GM19324 (cell line): ENCODE results near the gene NFATC2.

Experiments used
- ATAC-seq: cut with Tn5 transposase; IDR thresholded peaks from one replicate; pipeline ENCODE4 v1.9.1; 2021; ENCODE audit warnings: mild to moderate bottlenecking, moderate library complexity; ENCODE audit not compliant: unreplicated experiment, low FRiP score

Gene NFATC2

DNA sequence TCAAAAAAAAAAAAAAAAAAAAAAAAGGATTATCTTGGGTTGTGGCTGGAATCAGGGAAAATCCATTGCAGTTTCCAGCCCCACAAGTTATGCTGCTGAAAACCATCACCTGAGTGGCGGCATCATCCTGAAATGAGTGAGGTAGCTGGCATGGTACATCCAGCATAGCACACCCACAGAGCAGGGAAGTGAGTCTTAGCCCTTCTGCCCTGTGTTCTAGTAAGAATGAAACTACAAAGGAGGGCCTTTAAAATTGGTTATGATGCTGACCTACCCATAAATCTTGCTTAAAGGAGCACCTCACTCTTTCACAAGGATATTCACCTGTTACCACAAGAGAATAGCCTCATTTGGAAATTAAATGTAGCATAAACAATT is 119.2 kb downstream of the NFATC2 start:
- ATAC-seq = no peak

DNA sequence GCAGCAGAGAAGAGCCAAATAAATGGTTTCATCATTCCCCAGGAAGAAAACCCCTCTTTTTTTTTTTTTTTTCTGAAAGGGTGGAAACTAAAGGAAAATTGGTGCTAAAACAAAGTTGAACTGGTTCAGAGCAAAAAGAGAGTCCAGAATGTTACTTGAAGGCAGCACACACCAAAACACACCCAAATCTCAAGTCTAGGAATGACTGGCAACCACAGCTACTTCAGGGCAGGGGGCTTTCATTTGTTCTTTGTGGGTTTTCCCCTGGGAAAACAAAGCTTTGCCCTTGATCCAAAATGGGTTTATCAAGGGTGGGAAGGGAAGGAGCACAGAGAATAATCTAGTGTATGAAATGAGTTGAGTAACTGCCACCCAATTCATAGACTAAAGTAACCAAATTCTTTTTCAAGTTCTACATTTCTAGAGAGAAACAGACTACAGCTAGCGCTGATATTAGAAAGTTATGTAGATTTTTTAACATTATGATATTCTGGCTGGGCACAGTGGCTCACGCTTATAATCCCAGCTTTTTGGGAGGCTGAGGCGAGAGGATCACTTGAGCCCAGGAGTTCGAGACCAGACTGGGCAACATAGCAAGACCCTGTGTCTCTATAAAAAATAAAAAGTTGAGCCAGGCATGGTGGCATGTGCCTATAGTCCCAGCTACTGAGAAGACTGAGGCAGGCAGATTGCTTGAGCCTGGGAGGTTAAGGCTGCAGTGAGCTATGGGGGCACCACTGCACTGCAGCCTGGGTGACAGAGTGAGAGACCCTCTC is 119.8 kb downstream of the NFATC2 start:
- ATAC-seq = no peak

DNA sequence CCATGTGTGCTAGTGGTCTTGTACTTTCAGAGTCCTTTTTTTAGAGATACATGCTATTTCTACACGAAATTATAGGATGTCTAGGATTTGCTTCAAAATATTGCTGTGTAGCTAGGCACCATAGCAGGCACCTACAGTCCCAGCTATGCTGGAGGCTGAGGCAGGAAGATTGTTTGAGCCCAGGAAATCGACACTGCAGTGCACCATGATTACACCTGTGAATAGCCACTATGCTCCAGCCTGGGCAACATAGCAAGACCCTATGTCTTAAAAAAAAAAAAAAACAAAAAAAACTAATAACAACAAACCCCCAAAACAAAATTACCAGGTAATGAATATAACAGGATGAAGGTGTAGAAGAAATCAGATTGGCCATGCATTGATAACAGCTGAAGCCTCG is 121.7 kb downstream of the NFATC2 start:
- ATAC-seq = no peak

DNA sequence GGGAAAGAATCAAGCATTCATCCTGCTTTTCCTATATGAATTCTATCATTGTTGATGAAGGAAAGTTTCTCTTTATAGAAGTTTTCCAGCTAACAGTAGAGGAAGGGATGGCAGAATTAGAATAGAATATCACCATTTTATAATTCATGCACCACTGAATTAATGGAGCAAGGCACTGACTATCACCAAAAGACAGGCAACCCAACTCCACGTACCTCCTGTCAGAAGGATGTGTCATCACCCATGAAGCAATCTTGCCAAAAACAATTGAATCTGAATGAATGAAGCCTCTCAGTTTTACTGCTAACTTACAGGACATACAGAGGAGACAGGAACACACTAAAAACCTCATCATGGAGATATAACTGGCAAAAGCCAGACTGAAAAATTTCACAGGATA is 122.4 kb downstream of the NFATC2 start:
- ATAC-seq = no peak

DNA sequence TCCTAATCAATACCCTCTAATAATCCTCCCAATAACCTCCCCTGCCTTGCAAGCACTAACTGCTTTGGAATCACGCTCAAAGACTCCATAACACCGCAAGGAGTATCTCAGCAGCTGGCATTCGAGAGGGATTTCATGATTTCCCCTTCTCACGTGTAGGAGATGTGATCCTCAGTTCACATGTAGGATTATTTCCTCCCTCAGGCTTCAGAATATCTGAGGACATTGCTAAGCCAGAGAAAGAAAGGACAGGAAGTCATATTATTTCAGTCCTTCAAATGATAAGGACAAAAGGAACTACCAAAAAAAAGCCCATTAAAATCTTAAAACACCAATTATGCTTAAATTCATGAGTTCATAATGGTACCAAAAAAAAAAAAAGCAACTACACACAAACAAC is 122.9 kb downstream of the NFATC2 start:
- ATAC-seq = no peak

DNA sequence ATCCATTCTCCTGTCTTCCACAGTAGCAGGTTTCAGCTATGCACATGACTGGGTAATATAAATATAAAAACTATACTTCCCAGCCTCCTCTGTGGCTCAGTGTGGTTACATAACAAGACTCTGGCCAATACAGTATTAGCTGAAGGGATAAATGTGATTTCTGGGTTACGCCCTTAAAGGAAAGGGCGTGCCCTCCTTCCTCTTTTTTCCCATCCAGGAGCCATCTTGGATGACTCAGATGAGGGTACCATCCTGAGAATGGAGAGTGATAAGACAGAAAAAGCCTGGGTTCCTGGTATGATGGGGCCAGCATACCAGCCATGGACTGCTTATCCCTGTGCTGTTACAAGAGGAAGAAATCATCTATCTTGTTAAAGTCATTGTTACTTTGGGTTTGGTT is 123.3 kb downstream of the NFATC2 start:
- ATAC-seq = no peak

DNA sequence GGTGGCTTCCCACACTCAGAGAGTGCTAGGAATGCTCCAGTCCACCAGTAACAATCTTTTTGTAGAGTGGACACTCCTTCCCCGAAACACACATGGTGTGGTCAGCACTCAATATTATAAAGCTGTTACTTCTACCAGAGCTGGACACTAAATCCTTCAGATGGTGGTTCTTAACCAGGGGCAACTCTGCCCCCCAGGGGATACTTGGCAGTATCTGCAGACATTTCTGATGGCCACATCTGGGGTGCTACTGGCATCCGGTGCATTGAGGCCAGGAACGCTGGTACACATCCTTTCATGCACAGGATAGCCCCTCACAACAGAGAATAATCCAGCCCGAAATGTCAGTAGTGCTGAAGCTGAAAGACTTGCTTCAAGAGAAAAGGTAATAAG is 124.4 kb downstream of the NFATC2 start:
- ATAC-seq = no peak

DNA sequence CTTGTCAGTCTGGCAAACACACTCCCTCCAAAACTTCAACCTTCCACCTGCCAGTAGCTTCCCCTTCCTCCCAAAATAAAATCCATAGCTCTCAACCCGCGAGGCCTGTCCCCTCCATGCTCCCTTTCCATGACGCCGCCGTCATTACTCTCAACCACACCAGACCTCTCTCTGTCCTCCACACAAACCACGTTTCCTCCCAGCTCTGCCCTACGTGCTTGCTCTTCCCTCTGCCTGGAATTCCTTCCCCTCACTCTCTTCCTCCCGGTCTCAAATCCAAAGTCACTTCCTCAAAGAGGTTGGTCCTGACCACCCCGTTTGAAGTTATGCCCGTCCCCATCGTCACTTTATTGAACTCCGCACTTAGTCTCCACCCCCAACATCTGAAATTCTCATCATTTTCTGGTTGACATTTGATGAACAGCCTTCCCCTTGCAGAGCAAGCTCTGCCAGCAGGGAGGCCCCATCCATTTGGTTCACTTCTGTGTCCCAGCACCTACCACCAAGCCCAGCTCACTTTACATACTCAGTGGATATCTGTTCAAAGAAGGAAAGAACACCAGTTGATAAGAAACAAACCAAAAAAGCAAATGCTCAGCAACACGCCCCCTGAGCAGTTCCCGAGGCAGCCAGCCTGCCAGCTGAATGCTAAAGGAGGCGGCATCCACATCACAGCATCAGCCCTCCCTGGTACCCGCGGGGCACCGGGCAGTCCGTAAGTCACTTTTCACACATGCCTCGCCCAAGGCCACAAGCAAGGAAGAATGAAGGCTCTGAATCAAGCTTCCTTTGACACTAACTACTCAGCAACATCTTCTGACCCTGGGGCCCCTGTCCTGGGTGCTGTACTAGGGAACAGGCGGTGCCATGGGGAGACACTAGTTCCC is 125.0 kb downstream of the NFATC2 start:
- ATAC-seq = no peak

DNA sequence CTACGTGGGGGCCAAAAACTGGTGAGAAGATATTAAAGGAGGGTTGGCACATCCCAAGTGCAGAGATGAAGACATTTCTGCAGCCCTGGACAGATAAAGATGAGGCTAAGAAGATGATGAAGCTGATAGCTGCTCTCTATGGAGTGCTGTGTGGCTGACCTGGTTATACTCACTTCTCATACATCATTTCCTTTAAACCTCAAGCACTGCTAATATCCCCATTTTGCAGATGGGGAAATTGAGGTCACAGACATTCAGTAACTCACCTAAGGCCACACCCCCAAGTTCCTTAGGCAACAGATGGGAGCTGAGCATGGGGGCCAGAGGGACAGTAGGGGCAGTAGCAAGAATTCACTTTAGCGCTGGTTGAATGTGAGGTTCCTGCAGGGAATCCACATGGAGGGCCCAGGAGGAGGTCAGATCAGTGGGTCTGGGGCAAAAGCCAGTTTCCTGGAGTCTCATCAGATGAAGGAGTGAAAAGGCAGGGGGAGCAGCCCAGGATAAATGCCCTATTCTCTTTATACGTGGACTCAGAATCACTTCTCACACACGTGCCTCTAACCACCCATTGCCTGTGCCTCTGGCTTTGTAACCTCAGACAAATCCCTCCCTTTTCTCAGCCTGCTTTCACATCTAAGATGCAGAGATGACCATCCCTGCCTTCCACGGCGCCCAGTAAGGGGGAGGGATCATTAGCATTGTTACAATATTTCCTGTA is 125.8 kb downstream of the NFATC2 start:
- ATAC-seq = no peak

DNA sequence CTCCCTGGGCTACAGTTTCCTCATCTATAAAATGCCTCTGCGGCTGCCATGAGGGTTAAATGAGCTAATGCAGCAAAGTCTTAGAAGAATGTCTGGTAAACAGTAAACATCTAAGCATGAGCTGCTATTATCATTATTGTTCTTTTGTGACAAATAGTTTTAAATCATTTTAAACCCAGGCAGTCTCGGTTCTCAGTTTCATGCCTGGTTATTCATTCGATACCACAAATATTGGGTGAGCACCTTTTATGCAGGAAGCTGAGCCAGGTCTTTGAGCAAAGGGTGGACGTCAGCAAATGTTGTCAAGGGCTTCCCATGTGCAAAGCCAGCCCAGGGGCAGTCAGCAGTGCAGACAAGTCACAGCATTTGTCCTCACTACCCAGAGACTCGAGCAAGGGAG is 128.7 kb downstream of the NFATC2 start:
- ATAC-seq = peak; percentile 40

DNA sequence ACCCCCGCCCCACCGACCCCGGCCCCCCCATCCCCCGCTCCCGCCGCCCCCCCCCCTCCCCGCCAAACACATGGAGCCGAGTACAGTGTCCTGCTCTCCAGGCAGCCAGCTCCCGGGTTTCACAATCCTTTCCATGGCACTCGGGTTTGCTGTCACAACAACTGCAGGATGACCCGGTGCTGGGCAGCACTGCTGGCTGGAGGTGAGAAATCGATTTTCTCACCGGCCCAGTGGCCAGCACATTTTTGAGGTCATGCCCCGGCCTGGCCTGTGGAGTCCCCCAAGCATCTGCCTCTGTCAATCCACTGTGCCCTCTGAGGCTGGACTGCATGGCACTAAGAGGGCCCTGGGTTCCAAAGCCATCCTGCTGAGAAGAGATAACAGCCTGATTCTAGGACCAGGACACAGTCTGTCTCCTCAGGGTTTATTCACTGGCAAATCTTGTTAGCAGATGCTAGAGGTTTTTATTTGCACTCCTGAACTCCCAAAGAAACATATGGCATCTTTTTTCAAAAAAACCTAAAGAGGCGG is 129.5 kb downstream of the NFATC2 start:
- ATAC-seq = no peak

DNA sequence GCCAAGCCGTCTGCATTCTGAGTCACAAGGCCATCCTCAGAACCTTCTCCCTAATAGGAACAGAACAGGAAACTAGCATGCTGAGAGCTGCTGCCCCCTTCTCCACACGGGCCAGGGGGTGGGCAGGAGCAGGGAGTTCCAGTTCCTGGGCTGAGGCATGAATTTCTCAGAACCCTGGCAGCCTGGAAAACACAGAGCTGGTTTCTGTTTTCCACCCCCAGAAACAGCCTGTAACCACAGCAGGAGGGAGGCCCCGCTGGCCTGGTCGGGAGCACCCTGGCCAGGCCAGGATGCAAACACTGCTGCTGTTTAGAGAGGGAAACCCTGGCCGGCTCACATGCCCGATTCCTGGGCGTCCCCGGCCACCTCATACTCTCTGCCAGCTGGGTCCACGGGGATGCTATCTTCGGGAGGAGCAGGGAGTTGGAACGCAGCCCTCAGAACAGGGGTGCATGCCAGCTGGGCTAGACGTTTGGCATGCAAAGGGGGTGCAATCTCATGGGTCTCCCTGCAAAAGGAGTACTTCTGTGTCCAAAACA is 130.1 kb downstream of the NFATC2 start:
- ATAC-seq = no peak

DNA sequence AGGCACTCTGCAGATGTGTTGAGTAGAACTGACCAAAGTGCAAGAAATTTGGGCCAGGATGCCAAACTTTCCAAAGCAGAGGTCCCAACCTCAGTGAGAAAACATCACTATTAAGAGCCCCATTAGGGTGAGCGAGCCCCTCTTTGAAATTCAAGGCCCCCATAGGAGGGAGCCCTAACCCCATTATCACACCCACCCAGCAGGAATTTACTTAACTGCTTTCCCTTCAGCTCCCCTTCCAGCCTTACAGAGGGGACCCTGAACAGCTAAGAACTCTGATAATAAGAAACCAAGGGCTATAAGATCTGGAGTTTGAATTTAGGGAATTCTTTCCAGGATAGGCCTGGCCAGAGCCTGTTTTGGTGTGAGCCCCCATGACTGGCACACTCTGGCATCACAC is 130.6 kb downstream of the NFATC2 start:
- no peak for ATAC-seq

DNA sequence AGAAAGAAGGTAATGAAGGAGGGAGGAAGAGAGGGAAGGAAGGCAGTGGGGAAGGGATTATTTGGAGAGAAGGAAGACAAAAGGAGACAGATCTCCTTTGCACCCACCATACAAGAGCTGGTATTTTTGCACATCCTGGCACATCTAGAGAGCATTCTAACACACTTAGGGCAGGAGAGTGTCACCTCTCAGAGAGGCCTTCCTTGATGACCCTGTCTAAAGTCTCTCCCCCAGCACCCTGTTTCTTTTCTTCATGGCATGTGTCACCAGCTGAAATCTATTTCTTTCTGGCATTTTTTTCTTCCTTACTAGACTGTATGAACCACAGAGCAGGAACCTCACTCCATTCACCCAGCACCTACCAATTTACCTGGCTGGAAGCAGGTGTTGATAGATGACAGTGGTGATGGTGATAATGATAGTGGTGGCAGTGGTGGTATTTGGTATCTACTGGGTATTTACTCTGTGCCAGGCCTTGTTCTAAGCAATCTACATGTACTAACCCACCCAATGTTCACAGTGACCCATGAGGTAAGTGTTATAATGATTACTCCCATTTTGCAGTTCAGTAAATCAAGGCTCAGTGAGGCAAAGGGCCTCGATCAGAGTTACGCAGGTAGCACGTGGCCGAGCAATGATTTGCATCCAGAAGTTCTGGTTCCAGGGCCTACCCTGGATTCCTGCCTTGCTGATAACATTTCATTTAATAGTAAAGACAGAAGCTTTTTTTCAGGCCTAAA is 131.8 kb downstream of the NFATC2 start:
- ATAC-seq = no peak

DNA sequence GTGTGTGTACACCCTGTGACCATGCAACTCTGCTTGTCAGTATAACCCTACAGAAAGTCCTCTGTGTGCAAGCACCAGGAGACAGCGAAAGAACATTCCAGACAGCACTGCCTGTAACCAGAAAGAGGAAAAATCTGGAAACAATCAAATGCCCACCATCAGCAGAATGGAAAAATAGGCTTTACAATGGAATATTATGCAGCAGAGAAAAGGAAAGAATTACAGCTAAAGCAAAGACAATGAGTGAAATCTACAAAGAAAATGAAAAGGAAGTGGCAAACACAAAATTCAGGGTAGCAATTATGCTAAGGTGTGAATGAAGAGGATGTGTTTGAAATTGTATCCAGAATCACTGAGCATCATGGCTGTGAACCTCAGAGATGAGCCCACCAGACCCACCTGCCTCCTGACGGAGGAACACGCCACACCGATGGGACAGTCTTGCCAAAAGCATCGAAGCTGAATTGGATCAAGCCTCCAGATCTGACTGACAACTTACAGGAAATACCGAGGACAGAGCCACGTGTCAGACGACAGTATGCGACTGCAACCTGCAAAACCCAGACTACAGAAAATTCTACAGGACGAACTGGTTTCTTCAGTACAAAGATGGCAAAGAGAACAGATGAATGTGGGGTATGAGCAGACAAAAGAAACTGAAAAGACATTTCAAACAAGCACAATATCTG is 133.2 kb downstream of the NFATC2 start:
- ATAC-seq = no peak

DNA sequence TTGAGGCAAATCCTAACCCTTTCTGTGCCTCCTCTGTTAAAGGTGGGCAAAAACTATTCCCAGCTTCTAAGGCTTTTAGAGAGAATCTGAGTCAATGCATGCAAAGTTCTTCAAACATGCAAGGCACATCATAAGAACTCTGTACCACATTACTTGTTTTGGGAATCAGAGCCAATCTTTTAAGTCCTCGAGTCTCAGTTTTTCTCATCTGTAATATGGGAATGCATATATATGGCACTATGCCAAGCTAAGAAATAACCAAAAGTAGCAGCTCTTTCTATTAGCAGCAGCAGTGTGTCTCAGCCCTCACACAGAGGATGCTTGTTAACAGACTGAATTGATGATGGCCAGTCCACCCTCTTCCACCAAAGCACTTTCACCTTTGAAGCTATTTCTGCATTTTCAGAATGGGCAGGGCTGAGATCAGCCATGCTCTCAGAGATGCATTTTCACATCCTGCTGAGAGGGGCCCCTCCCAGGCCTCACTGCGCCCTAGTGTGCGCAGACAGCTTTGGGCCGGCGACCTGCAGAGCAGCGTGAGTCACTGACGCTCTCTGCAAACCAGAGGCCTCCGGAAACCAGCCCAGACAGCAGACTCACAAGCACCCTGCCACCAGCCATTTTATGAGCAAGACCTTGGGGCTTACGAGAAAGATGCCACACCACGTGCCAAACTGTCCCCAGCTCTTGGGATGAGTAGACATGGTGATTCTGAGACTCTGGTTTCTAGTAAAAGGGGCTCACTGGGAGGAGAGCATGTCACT is 138.0 kb downstream of the NFATC2 start:
- peak; percentile 86 for ATAC-seq

DNA sequence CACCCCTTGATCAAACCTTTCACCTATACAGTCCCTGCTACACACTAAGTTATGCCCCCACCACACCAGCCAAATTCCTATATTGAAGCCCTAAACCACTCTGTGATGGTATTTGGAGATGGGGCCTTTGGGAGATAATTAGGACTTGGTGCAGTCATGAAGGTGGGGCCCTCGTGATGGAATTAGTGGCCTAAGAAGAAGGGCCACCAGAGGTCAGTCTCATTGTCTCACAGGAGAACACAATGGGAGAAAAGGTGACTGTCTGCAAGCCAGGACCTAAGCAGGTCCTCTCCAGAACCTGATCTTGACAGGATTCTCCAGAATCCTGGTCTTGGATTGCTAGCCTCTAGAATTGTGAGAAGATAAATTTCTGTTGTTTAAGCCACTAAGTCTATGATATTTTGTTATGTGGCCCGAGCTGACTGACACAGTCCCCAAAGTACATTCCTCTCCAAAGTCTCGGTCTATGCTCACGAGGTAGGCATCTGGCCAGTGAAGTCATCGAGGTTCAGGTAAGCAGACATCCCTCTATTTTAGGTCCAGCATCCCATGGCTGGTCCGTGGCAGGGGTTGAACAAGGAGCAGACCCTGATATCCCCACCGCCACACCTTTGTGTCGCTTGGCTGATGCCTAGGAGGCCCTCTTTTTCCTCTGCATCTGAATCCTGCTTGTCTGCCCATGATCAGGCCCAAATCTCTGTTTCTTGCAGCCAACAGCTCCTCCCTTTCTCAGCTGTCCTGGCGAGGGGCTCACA is 138.9 kb downstream of the NFATC2 start:
- ATAC-seq = no peak

DNA sequence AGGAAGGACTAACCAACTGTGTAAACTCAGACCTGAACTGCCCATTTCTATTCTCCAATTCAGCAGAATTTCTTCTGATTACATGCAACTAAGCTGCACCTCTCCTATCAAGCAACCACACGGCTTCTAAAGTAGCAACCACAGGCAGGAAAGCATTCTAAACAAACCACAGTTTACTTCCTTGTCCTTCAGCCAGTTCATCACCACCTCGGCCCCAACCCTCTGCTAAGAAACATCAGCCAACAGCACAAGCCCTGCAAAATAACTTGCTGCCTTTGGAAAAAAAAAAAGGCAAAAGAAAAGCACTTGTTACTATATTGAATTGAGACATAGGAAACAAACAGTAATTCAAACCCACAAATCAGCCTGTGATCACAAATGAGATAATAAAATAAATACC is 140.3 kb downstream of the NFATC2 start:
- ATAC-seq = no peak
